ENCODE measurements around the gene DOK5. TPM values are rescaled to one million over a fixed set of nuclear protein-coding genes. Genes with fewer than 3 reads are reported as not detected.
A peak's percentile ranks its signal among the peaks of the same experiment; 100 is the strongest.

DOK5 gene
- total and polyA plus RNA-seq, 9 of the 15 experiments (the other 6 are each of a cell fraction or from before 2014, with no cell fraction given): not detected

DNA sequence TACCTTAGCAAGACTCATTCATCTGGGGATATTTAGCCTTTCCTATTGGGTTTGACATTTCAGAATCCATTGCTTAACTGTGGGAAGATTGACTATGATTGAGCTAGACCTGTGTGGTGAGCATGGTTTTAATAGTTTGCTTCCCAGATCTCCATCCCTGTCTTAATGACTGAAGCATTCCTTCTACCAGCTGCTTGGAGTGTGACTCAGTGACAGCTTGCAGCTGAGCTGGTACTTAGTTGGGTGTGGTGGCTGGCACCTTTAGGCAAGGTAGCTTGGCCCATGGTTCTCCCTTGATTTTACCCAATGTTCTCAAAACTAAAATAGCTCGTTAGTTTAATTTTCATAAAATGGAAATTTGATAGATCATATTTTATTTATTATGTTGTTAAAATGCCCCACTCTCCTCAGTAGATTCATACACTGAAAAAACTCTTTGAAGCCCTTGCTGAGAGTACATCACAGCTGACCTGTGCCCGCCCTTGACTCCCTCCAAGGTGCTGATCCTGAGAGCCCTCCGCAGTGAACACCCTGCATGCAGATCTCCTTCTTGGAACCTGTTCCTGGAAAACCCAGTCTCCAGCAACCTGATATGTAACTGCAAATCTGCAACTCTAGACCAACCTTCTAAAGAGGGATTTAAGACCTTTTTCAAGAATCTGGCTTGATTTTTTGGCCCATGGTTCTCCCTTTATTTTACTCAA lies 19.1 kb downstream of the DOK5 start:
- TF ChIP-seq MAFF (IDR thresholded peaks at IDR 0.05; ENCODE audit: low read length) (no peak), HDAC1 (IDR thresholded peaks at IDR 0.05) (no peak)
- TF ChIP-seq, protein P1, sequence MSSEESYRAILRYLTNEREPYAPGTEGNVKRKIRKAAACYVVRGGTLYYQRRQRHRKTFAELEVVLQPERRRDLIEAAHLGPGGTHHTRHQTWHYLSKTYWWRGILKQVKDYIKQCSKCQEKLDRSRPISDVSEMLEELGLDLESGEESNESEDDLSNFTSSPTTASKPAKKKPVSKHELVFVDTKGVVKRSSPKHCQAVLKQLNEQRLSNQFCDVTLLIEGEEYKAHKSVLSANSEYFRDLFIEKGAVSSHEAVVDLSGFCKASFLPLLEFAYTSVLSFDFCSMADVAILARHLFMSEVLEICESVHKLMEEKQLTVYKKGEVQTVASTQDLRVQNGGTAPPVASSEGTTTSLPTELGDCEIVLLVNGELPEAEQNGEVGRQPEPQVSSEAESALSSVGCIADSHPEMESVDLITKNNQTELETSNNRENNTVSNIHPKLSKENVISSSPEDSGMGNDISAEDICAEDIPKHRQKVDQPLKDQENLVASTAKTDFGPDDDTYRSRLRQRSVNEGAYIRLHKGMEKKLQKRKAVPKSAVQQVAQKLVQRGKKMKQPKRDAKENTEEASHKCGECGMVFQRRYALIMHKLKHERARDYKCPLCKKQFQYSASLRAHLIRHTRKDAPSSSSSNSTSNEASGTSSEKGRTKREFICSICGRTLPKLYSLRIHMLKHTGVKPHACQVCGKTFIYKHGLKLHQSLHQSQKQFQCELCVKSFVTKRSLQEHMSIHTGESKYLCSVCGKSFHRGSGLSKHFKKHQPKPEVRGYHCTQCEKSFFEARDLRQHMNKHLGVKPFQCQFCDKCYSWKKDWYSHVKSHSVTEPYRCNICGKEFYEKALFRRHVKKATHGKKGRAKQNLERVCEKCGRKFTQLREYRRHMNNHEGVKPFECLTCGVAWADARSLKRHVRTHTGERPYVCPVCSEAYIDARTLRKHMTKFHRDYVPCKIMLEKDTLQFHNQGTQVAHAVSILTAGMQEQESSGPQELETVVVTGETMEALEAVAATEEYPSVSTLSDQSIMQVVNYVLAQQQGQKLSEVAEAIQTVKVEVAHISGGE (CRISPR knock-in tag; IDR thresholded peaks at IDR 0.05): peak in 1 of 3 experiments; percentile 88; a peak in 2 of 6 replicates
- DNase-seq (ENCODE audit: extremely low read depth in 1 of 4, low spot score in 3 of 4): no peak
- 11% methylated on average over 3 of the region's 3 CpGs for WGBS (ENCODE audit: insufficient coverage, low coverage, missing lambda C conversion rate)
- intact Hi-C loops (cut with micrococcal nuclease) (no loop called here), in situ Hi-C loops (cut with MboI) (no loop called here)
- no peaks in the 10 kb centered on the region for H4K20me1 ChIP-seq (replicated peaks; ENCODE audit: control insufficient read depth, insufficient read depth, low read length)
- H2AFZ ChIP-seq (ENCODE audit: low read depth, low read length): no peak overlapping the region
- BruUV-seq (replicated peaks): no TSS peak
- H3K4me3 ChIP-seq: no peak overlapping the region
- H3K9ac ChIP-seq (ENCODE audit: insufficient read depth in 1 of 2, low read depth in 2 of 2, low read length in 2 of 2): no peak overlapping the region
- H3K27me3 ChIP-seq (ENCODE audit: control insufficient read depth in 2 of 2, insufficient read depth in 2 of 2, low read length in 2 of 2): no peaks in the 10 kb centered on the region
- no peak overlapping the region for H3K27ac ChIP-seq (ENCODE audit: extremely low read depth, low read depth, low read length)
- CTCF ChIA-PET (ENCODE audit: low intra/inter-chr PET ratio): no interaction called here
- POLR2A ChIA-PET: no interaction called here
- no peaks in the 10 kb centered on the region for H3K4me1 ChIP-seq (replicated peaks in 1 of 2; ENCODE audit: control insufficient read depth in 2 of 2, insufficient read depth in 2 of 2, low read length in 2 of 2)
- no peaks in the 10 kb centered on the region for H3K9me3 ChIP-seq (replicated peaks; ENCODE audit: control insufficient read depth, insufficient read depth, low read depth, low read length)
- FAIRE-seq: no peak
- no peaks in the 10 kb centered on the region for H3K9me1 ChIP-seq (ENCODE audit: control insufficient read depth, insufficient read depth, low read length)
- no peaks in the 10 kb centered on the region for H3K79me2 ChIP-seq (ENCODE audit: control insufficient read depth, insufficient read depth, low read length)
- no peaks in the 10 kb centered on the region for H3K36me3 ChIP-seq (ENCODE audit: control insufficient read depth, insufficient read depth, low read length)
- ATAC-seq: no peak
- H3K4me2 ChIP-seq (ENCODE audit: insufficient read depth, low read length): no peak overlapping the region

Data from K562 (cell line).